Lower leg skin (tissue), 3 donors: ENCODE measurements around the gene FMNL2.

Experiments
- CTCF ChIP-seq, 3 donors: fragments of 450-650 bp; IDR thresholded peaks; one replicate each; pipeline ENCODE4 v1.5.1; 2016; ENCODE audit warnings: antibody characterized with exemption in 3 of 3, mild to moderate bottlenecking in 3 of 3, moderate library complexity in 2 of 3
- POLR2A ChIP-seq, 2 donors: fragments of 450-650 bp; IDR thresholded peaks; one replicate each; pipeline ENCODE4 v1.6.1; 2016 to 2017; ENCODE audit warnings: antibody characterized with exemption in 2 of 2, mild to moderate bottlenecking in 1 of 2, moderate library complexity in 1 of 2

- TF ChIP-seq CTCF (IDR thresholded peaks at IDR 0.05) (no peak), POLR2A (IDR thresholded peaks at IDR 0.05) (no peak)
Observed at GRCh38 chr2:152518641-152519580, 183.9 kb downstream of the FMNL2 start.
